DOHH2 (cell line): Measurements from ENCODE around the gene PHLDB2.

ENCODE experiments used
- CTCF ChIP-seq: fragments of 200-600 bp; sonication (generic); IDR thresholded peaks from one replicate; pipeline ENCODE4 v1.5.1; 2014; ENCODE audit warnings: antibody characterized with exemption, mild to moderate bottlenecking, low read depth, low read length; ENCODE audit not compliant: poor library complexity, severe bottlenecking
- EZH2phosphoT487 ChIP-seq: fragments of 200-600 bp; sonication (generic); IDR thresholded peaks from 2 replicates; pipeline ENCODE4 v1.6.1; 2017; ENCODE audit warnings: borderline replicate concordance, mild to moderate bottlenecking, antibody characterized with exemption, low read length, moderate library complexity, mixed read lengths

- TF ChIP-seq CTCF = no peak
- no peak for TF ChIP-seq EZH2phosphoT487
These were observed 52.4 kb downstream of the PHLDB2 start for GRCh38 chr3:111911446-111911845.
